Measurements from ENCODE around the gene TXNDC12.

GRCh38 chr1:51990478-51990965, 64.5 kb downstream of the TXNDC12 start, which contains the start of gene RAB3B:
- TF ChIP-seq EZH2phosphoT487 (IDR thresholded peaks at IDR 0.05; ENCODE audit: low read length) (no peak), EZH2 (optimal IDR thresholded peaks at IDR 0.05; ENCODE audit: low read depth, low read length) (no peak), CTCF (IDR thresholded peaks at IDR 0.05; ENCODE audit: low read length) (no peak)

Measured in MM.1S (cell line).